Gastroesophageal sphincter (tissue), 4 donors: ENCODE measurements around the gene COL28A1. TPM values are rescaled to one million over a fixed set of nuclear protein-coding genes. Genes with fewer than 3 reads are reported as not detected.

Experiments
- ATAC-seq: fragments of 150-250 bp; one replicate; pipeline ENCODE4 v1.9.1; 2016; ENCODE audit warnings: mild to moderate bottlenecking, moderate library complexity
- H3K27ac ChIP-seq, 4 donors: fragments of 200-600 bp; sonication (generic) in 3 of 4; 1 replicate in 3 of 4; 2 replicates in 1 of 4; pipeline ENCODE4 v1.5.1; 2016 to 2019
- H3K27me3 ChIP-seq: fragments of 200-600 bp; sonication (generic); one replicate; pipeline ENCODE4 v1.5.1; 2019
- H3K36me3 ChIP-seq, 2 donors: fragments of 200-600 bp; sonication (generic); one replicate each; pipeline ENCODE4 v1.5.1; 2019; ENCODE audit warnings: control low read depth in 1 of 2
- H3K4me1 ChIP-seq, 3 donors: fragments of 200-600 bp; sonication (generic); 1 replicate in 2 of 3; 2 replicates in 1 of 3; pipeline ENCODE4 v1.5.1; 2016 to 2019; ENCODE audit warnings: control low read depth in 2 of 3
- H3K4me3 ChIP-seq, 2 donors: fragments of 200-600 bp; sonication (generic); one replicate each; pipeline ENCODE4 v1.5.1; 2019; ENCODE audit warnings: mild to moderate bottlenecking in 1 of 2, moderate library complexity in 1 of 2
- H3K9me3 ChIP-seq, 3 donors: fragments of 200-600 bp; sonication (generic); one replicate each; pipeline ENCODE4 v1.5.1; 2017 to 2019; ENCODE audit warnings: control low read depth in 2 of 3
- EP300 ChIP-seq: sonication (generic); formaldehyde crosslinking; IDR thresholded peaks from one replicate; pipeline ENCODE4 v1.6.1; 2017; ENCODE audit warnings: antibody characterized with exemption, mild to moderate bottlenecking
- POLR2A ChIP-seq, 2 donors: fragments of 450-650 bp; IDR thresholded peaks; one replicate each; pipeline ENCODE4 v1.6.1; 2017; ENCODE audit warnings: antibody characterized with exemption in 2 of 2, mild to moderate bottlenecking in 2 of 2, moderate library complexity in 1 of 2
- POLR2AphosphoS5 ChIP-seq: sonication (generic); formaldehyde crosslinking; IDR thresholded peaks from one replicate; pipeline ENCODE4 v1.6.1; 2017; ENCODE audit warnings: antibody characterized with exemption
- WGBS, 2 donors: methylation state at CpG; one replicate each; pipeline ENCODE4 v1.1.5; 2018; ENCODE audit warnings: low coverage in 1 of 2; 5-methylcytosine and 5-hydroxymethylcytosine counted together
- total RNA-seq, 4 donors: library from RNA; depleted of rRNA; stranded (reverse); fragments of >200 nt; gene quantifications; one replicate each; pipeline ENCODE4 v1.1.0, GENCODE V29; 2016
- TF ChIP-seq, protein P1 (sequence below), 4 experiments: fragments of 200-600 bp in 2 of 4; fragments of 450-650 bp in 2 of 4; sonication (generic) in 1 of 4; IDR thresholded peaks; one replicate each; pipeline ENCODE4 v1.5.1; 2017 to 2019; ENCODE audit warnings: antibody characterized with exemption in 4 of 4, mild to moderate bottlenecking in 2 of 4, moderate library complexity in 2 of 4

COL28A1 gene
- total RNA-seq, 4 donors from 2014 or later, result 12.5 to 21.3 (median 18.7) TPM

DNA sequence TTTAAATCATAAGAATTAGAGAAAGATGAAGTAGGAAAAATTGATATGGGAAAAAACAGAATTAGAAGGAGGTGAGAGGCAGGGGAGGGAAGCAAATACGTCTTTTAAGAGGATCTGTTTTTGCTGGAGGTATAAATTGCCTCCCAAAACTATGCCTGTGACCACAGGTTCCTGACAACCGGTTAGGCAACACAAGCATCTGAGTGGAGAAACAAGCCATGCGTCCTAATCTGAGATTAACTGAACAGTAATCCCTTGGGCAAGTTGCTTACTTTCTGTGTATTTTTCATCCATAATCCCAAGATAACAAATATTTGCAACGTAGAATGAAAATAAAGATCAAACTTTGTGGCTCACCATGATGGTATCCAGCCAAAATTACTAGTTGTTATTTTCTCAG lies 204.2 kb downstream of the COL28A1 start:
- no peak for TF ChIP-seq EP300
- no peak for TF ChIP-seq POLR2A (IDR thresholded peaks at IDR 0.05)
- TF ChIP-seq, protein P1, sequence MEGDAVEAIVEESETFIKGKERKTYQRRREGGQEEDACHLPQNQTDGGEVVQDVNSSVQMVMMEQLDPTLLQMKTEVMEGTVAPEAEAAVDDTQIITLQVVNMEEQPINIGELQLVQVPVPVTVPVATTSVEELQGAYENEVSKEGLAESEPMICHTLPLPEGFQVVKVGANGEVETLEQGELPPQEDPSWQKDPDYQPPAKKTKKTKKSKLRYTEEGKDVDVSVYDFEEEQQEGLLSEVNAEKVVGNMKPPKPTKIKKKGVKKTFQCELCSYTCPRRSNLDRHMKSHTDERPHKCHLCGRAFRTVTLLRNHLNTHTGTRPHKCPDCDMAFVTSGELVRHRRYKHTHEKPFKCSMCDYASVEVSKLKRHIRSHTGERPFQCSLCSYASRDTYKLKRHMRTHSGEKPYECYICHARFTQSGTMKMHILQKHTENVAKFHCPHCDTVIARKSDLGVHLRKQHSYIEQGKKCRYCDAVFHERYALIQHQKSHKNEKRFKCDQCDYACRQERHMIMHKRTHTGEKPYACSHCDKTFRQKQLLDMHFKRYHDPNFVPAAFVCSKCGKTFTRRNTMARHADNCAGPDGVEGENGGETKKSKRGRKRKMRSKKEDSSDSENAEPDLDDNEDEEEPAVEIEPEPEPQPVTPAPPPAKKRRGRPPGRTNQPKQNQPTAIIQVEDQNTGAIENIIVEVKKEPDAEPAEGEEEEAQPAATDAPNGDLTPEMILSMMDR (IDR thresholded peaks at IDR 0.05), result no peak
- no peak for TF ChIP-seq POLR2AphosphoS5

DNA sequence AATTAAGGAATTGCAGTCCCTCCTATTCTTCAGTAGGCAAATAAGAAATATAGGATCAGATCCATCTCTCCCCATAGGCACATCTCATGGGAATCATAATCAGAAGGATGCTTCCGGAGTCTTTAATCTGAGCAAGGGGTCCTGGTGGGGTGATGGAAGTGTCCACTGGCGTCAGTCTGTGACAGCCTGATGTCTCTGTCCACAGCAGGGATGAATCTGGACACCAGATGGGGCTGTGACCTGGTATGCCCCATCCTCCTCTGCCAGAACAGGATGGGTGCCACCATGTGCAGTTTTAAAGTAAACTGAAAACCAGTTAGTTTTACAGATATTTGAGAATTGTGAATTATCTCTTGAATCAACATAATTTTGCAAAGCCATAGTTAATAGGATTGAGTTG lies 204.7 kb downstream of the COL28A1 start:
- WGBS, 2 donors, result 79% methylated on average over 2 of the region's 2 CpGs; no CpG with 5 or more reads in 1 of the 2 donors

More for the DNA sequence above, 204.2 kb downstream of the COL28A1 start:
- H3K27ac ChIP-seq, result no peak overlapping the region
- ATAC-seq, result no peak
- no peaks in the 10 kb centered on the region for H3K4me1 ChIP-seq
- no peak overlapping the region for H3K4me3 ChIP-seq
- 67 to 88% methylated on average over 4 of the region's 4 CpGs for WGBS, 2 donors
- no peaks in the 10 kb centered on the region for H3K27me3 ChIP-seq
- no peaks in the 10 kb centered on the region for H3K36me3 ChIP-seq
- H3K9me3 ChIP-seq, result no peaks in the 10 kb centered on the region

DNA sequence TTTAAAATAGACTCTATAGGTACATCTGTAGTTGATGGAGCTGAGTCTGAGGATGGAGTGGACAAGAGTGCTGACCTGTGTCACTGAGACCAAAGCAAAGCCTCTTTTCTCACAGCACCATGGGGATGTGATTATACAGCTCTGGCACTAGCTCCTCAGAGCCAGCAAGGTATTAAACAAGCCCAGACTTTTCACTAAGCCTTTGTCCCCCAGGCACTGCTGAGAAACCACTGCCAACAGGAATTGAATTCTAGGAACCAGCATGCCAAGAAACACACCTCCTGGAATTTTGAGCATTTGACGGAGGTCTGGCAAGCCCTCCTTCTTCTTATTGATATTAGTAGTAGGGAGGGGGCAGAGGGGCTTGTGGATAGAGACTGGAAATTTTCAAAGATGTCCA lies 206.3 kb downstream of the COL28A1 start:
- no peaks in the 10 kb centered on the region for H3K9me3 ChIP-seq
- no peaks in the 10 kb centered on the region for H3K27me3 ChIP-seq
- H3K4me1 ChIP-seq, result no peaks in the 10 kb centered on the region
- H3K36me3 ChIP-seq, result no peaks in the 10 kb centered on the region
- 0 to 17% methylated on average over 1 of the region's 1 CpG for WGBS, 2 donors
- no peak overlapping the region for H3K4me3 ChIP-seq
- TF ChIP-seq, protein P1 (IDR thresholded peaks at IDR 0.05), result no peak
- TF ChIP-seq POLR2AphosphoS5, result no peak
- no peak for TF ChIP-seq POLR2A (IDR thresholded peaks at IDR 0.05)
- no peak for TF ChIP-seq EP300
- H3K27ac ChIP-seq, result no peak overlapping the region
- ATAC-seq, result no peak

More for the DNA sequence above, 204.7 kb downstream of the COL28A1 start:
- Histone ChIP-seq H3K4me3 (no peak overlapping the region), H3K9me3 (no peaks in the 10 kb centered on the region), H3K36me3 (no peaks in the 10 kb centered on the region), H3K27me3 (no peaks in the 10 kb centered on the region), H3K4me1 (no peaks in the 10 kb centered on the region), H3K27ac (no peak overlapping the region)
- TF ChIP-seq POLR2AphosphoS5, result no peak
- no peak for TF ChIP-seq POLR2A (IDR thresholded peaks at IDR 0.05)
- TF ChIP-seq EP300, result no peak
- TF ChIP-seq, protein P1 (IDR thresholded peaks at IDR 0.05), result no peak
- ATAC-seq, result no peak

DNA sequence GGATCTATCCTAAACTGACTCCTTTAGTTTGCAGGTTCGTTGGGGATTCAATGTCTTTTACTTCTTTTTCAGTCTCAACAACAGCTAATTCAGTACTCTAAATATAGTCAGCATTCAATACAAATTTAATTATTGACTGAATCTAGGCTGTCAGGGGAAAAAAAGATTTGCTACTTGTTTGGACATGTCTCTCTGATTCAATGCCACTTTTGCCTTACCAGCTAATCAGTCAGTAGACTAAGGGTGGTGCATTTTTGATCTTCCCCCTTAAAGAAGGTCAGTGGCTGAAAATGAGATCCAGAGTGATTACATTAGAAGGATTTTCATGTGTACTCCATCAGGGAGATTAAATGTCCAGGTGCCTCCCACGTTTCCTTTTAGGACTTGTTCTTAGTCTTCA lies 208.2 kb downstream of the COL28A1 start:
- Histone ChIP-seq H3K4me3 (no peak overlapping the region), H3K4me1 (no peaks in the 10 kb centered on the region), H3K9me3 (no peaks in the 10 kb centered on the region), H3K27ac (no peak overlapping the region), H3K27me3 (no peaks in the 10 kb centered on the region), H3K36me3 (no peaks in the 10 kb centered on the region)
- no peak for TF ChIP-seq POLR2AphosphoS5
- TF ChIP-seq, protein P1 (IDR thresholded peaks at IDR 0.05), result no peak
- TF ChIP-seq EP300, result no peak
- no peak for TF ChIP-seq POLR2A (IDR thresholded peaks at IDR 0.05)
- 56 to 66% methylated on average over 2 of the region's 2 CpGs for WGBS, 2 donors
- ATAC-seq, result no peak

DNA sequence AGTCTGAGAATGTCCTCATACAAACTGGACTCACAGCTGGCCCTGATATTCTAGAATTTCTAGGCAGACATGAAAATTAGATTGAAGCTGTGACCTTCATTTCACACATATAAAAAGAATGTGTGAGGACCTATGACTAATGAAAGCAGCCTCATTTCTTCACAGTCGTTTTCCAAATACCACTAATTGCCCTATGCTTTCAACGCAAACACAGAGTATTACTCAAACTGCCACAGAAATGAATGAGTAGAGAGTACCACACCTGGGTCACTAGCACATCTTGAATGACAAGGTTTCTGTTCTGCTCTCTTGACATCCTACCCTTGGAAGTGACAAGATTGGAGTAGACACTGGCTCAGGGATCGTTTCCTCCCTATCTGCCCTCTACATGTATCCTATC lies 211.0 kb downstream of the COL28A1 start:
- Histone ChIP-seq H3K9me3 (no peaks in the 10 kb centered on the region), H3K4me3 (no peak overlapping the region), H3K4me1 (no peaks in the 10 kb centered on the region), H3K36me3 (no peaks in the 10 kb centered on the region), H3K27ac (no peak overlapping the region), H3K27me3 (no peaks in the 10 kb centered on the region)
- WGBS, 2 donors, result 80 to 81% methylated on average over 2 to 3 of the region's 3 CpGs
- no peak for ATAC-seq
- no peak for TF ChIP-seq EP300
- TF ChIP-seq, protein P1 (IDR thresholded peaks at IDR 0.05), result no peak
